Vagina (tissue), 2 donors: Measurements from ENCODE around the gene PLEKHG2.
A peak's percentile ranks its signal among the peaks of the same experiment; 100 is the strongest.

Experiments
- CTCF ChIP-seq, 3 experiments: fragments of 450-650 bp in 2 of 3; fragments of 200-600 bp in 1 of 3; sonication (generic) in 1 of 3; IDR thresholded peaks; one replicate each; pipeline ENCODE4 v1.5.1; 2017 to 2019; ENCODE audit warnings: antibody characterized with exemption in 3 of 3, mild to moderate bottlenecking in 2 of 3, moderate library complexity in 2 of 3
- POLR2AphosphoS5 ChIP-seq, 2 donors: sonication (generic); formaldehyde crosslinking; IDR thresholded peaks; one replicate each; pipeline ENCODE4 v1.9.0; 2017; ENCODE audit warnings: antibody characterized with exemption in 2 of 2, mild to moderate bottlenecking in 2 of 2, low read depth in 1 of 2; ENCODE audit not compliant: insufficient read depth in 1 of 2

GRCh38 chr19:39406656-39407409, 5.6 kb upstream of the PLEKHG2 start, which contains the start of gene ZFP36:
- TF ChIP-seq CTCF (IDR thresholded peaks at IDR 0.05): peak in 1 of 3 experiments; percentile 21
- TF ChIP-seq POLR2AphosphoS5 (IDR thresholded peaks at IDR 0.05; ENCODE audit: insufficient read depth in 1 of 2, low read depth in 1 of 2): peak in 1 of 2 donors; percentile 100
